Activated CD4-positive, alpha-beta memory T cell treated with anti-CD3 and anti-CD28 coated beads, Interleukin-2, amount 10 ng/mL, durations not matched to agents 7 days and 5 days (primary cell): Measurements from ENCODE around the gene TP63. TPM values are rescaled to one million over a fixed set of nuclear protein-coding genes. Genes with fewer than 3 reads are reported as not detected.

Source experiments
- CTCF ChIA-PET: fragments of 350-600 bp; sonication (Branson Sonifier 250); formaldehyde crosslinking; loops from one replicate; lab custom pipeline; 2021; ENCODE audit warnings: antibody characterized with exemption, inconsistent platforms; lab: Charles Lee
- POLR2A ChIA-PET: fragments of 350-600 bp; sonication (Branson Sonifier 250); formaldehyde crosslinking; loops from one replicate; lab custom pipeline; 2021; ENCODE audit warnings: antibody characterized with exemption; lab: Charles Lee
- DNase-seq: peaks from one replicate; pipeline ENCODE4 v3.0.0-alpha.2; 2020
- H3K27ac Mint-ChIP-seq: one replicate; pipeline ENCODE4 v1.8.0; 2021; ENCODE audit warnings: mild to moderate bottlenecking, mixed read lengths
- H3K27me3 Mint-ChIP-seq: one replicate; pipeline ENCODE4 v1.8.0; 2021; ENCODE audit warnings: mixed read lengths
- H3K36me3 Mint-ChIP-seq: one replicate; pipeline ENCODE4 v1.8.0; 2021; ENCODE audit warnings: low read depth, mixed read lengths
- H3K4me1 Mint-ChIP-seq: one replicate; pipeline ENCODE4 v1.8.0; 2021; ENCODE audit warnings: mixed read lengths
- H3K4me3 Mint-ChIP-seq: one replicate; pipeline ENCODE4 v1.8.0; 2021; ENCODE audit warnings: mild to moderate bottlenecking, mixed read lengths
- H3K9me3 Mint-ChIP-seq: one replicate; pipeline ENCODE4 v1.8.0; 2021; ENCODE audit warnings: mixed read lengths
- total RNA-seq, 2 experiments: library from RNA; stranded (reverse); gene quantifications; one replicate each; pipeline ENCODE4 v1.2.3, GENCODE V29; 2021

Gene TP63
- total RNA-seq, 2 experiments from 2014 or later: 1.1 to 1.7 TPM

- Mint-ChIP-seq H3K4me1 (no peaks in the 10 kb centered on the region), H3K36me3 (no peaks in the 10 kb centered on the region), H3K27ac (no peak overlapping the region), H3K9me3 (no peaks in the 10 kb centered on the region), H3K27me3 (no peaks in the 10 kb centered on the region), H3K4me3 (no peak overlapping the region)
- ChIA-PET POLR2A (no interaction called here), CTCF (interaction anchor here (1.2 kb wide), 1 partner anchor 20 kb away, joined by 3 read pairs; no protein-coding TSS in a partner anchor)
- DNase-seq: no peak
Measured at GRCh38 chr3:189941679-189942078, 310.5 kb downstream of the TP63 start.

- no peaks in the 10 kb centered on the region for H3K36me3 Mint-ChIP-seq
- no peaks in the 10 kb centered on the region for H3K27me3 Mint-ChIP-seq
- H3K9me3 Mint-ChIP-seq: no peaks in the 10 kb centered on the region
- no peaks in the 10 kb centered on the region for H3K4me1 Mint-ChIP-seq
- DNase-seq: no peak
- POLR2A ChIA-PET: no interaction called here
- no peak overlapping the region for H3K4me3 Mint-ChIP-seq
- H3K27ac Mint-ChIP-seq: no peak overlapping the region
- CTCF ChIA-PET: interaction anchor here (1.2 kb wide), 1 partner anchor 18 kb away, joined by 3 read pairs; no protein-coding TSS in a partner anchor
Measured at GRCh38 chr3:189942948-189943347, 311.8 kb downstream of the TP63 start.

GRCh38 chr3:189944285-189945145 lies 313.3 kb downstream of the TP63 start:
- CTCF ChIA-PET: no interaction called here
- H3K27ac Mint-ChIP-seq: no peak overlapping the region
- no peaks in the 10 kb centered on the region for H3K27me3 Mint-ChIP-seq
- peaks cover 4% of the 10 kb centered on the region for H3K4me1 Mint-ChIP-seq
- no peak for DNase-seq
- H3K9me3 Mint-ChIP-seq: no peaks in the 10 kb centered on the region
- H3K4me3 Mint-ChIP-seq: no peak overlapping the region
- no peaks in the 10 kb centered on the region for H3K36me3 Mint-ChIP-seq
- POLR2A ChIA-PET: no interaction called here

- ChIA-PET CTCF (interaction anchor here (0.6 to 1.6 kb wide), 2 partner anchors 15 to 17 kb away, joined by 4 read pairs; no protein-coding TSS in a partner anchor), POLR2A (no interaction called here)
- Mint-ChIP-seq H3K4me3 (no peak overlapping the region), H3K27me3 (no peaks in the 10 kb centered on the region), H3K4me1 (peaks cover 4% of the 10 kb centered on the region), H3K9me3 (no peaks in the 10 kb centered on the region), H3K36me3 (no peaks in the 10 kb centered on the region), H3K27ac (no peak overlapping the region)
- no peak for DNase-seq
Measured at GRCh38 chr3:189945935-189946709, 314.9 kb downstream of the TP63 start.
